ENCODE data around the gene CDK5RAP3.

DNA sequence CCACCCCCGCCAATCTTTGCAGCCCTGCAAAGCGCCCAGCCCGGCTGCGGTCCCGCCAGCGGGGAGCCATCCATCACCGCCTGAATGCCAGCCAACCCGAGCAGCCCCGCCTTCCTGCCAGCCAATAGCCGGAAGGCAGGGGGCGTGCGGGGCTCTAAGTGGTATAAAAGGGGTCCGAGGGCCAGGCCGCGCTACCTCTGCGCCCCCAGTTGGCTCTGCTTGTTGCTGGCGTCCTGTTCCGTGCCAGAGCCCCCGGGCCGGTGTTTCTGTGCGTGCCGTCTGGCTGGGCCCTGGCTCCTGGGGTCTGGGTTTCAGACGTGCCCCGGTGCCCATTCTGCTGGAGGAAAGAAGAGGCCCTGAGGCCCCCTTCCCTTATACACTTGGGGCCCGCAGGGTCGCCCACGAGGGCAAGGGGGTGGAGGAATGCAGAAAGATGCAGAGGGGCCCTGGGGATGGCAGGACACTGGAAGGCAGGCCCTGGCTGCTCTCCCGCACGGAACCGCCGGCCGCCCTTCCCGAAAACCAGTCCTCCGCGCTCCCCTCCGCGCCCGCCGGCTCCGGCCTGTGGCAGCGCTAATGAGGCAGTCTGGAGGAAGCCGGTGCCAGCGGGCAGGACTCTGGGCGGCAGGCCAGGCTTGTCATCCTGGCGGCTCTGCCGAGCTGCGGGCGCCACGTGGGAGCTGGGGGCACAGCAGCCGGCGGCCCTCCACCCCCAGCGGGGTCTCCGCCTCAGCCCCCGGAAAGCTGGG is 52.7 kb downstream of the CDK5RAP3 start:
- TF ChIP-seq, protein P1, sequence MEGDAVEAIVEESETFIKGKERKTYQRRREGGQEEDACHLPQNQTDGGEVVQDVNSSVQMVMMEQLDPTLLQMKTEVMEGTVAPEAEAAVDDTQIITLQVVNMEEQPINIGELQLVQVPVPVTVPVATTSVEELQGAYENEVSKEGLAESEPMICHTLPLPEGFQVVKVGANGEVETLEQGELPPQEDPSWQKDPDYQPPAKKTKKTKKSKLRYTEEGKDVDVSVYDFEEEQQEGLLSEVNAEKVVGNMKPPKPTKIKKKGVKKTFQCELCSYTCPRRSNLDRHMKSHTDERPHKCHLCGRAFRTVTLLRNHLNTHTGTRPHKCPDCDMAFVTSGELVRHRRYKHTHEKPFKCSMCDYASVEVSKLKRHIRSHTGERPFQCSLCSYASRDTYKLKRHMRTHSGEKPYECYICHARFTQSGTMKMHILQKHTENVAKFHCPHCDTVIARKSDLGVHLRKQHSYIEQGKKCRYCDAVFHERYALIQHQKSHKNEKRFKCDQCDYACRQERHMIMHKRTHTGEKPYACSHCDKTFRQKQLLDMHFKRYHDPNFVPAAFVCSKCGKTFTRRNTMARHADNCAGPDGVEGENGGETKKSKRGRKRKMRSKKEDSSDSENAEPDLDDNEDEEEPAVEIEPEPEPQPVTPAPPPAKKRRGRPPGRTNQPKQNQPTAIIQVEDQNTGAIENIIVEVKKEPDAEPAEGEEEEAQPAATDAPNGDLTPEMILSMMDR (IDR thresholded peaks at IDR 0.05; ENCODE audit: insufficient read depth, low read depth, low read length), result no peak
- no peak for TF ChIP-seq EZH2 (IDR thresholded peaks at IDR 0.05; ENCODE audit: insufficient read depth, low read length)
